GM18511 (cell line): ENCODE results near the gene DNM2.
"Not testable (repeated sequence)": the region's sequence is repeated elsewhere in the genome, so short reads cannot be mapped to it uniquely, and the experiment has no call there.

Experiments used
- ATAC-seq: cut with Tn5 transposase; IDR thresholded peaks from one replicate; pipeline ENCODE4 v1.9.1; 2021; ENCODE audit warnings: mild to moderate bottlenecking, moderate library complexity; ENCODE audit not compliant: unreplicated experiment

DNM2 gene

DNA sequence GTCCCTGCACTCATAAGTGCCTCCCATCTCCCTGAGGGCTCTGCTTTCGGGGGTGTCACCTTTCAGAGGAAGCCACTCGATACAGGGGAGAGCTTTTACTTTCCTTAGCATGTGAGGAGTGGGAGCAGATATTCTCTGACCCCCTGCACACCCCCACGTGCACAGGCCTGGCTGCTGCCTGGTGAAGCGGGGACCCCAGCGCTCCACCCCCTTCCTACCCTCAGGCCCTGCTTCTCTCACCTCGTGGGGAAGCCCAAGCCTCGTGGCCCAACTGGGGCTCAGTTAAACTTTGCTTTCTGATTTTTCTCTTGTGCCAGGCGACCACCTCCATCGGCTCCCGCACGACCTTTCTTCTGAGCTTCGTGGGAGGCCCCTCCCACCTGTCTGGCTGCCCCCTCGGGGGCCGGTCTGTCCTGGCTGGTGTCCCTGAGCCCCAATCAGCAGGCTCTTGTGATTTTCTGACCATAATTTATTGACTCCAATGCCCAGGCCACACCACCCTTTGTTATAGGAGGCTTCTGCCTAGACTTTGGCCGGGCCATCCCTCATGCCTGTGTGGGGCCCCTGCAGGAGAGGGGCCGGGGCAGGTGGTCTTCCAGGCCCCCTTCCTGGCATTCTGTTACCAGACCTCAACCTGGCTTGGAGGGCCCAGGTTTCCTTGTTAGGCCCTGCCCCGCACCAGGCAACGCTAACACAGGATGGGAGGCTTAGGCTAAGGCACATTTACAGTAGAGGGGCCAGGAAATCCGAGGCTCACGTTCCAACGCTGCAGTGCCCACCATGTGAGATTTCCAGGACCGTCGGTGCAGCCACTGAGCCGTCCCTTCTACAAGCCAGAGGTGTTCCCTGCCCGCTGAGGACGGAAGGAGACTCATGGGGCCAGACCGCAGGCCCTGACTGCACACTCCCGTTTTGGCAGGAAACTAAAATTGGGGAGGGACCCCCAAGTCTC lies 114.4 kb downstream of the DNM2 start:
- ATAC-seq: no peak

DNA sequence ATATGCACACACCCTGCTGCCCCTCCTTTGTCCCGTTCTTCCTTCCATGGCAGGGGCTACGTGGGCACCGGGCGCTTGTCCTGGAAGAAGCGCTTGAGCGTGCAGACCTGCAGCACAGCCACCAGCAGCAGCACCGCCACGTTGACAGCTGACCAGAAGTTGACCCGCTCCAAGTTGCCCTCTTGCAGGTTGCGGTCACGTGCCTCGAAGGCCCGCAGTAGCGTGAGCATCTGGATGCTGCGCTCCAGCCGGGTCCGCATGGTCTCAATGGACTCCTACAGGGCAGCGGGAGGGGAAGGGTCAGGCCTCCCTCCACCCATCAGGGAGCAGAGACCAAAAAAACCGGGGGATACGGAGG lies 115.0 kb downstream of the DNM2 start:
- no peak for ATAC-seq

DNA sequence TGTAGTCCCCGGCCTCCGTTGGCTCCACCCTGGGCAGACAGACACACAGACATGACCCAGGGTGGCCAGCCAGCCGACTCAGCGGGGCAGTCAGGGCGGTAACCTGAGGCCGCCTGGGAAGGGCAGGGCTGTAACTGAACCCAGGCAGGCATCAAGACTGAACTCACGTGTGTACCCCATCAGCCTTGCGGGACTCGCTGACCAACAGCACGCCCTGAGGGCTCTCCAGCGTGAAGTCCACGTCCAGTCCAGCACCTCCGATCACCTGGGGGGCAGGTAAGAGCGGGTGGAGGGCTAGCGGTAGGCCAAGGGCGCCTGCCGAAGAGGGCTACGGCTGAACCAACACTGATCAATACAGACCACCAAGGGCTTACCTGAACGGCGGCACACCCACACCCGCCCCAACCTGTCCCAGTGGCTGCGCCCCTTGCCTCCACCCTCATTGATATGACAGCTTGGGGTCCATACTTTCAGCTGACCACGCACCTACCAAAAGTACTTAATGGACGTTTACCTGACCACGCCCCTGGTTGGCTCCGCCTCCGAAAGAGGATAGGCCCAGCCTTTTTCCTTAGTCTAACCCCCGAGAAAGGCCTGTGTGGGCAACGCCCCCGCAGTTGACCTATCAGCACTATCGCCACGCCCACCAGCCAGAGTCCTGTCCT lies 117.3 kb downstream of the DNM2 start:
- ATAC-seq: no peak

DNA sequence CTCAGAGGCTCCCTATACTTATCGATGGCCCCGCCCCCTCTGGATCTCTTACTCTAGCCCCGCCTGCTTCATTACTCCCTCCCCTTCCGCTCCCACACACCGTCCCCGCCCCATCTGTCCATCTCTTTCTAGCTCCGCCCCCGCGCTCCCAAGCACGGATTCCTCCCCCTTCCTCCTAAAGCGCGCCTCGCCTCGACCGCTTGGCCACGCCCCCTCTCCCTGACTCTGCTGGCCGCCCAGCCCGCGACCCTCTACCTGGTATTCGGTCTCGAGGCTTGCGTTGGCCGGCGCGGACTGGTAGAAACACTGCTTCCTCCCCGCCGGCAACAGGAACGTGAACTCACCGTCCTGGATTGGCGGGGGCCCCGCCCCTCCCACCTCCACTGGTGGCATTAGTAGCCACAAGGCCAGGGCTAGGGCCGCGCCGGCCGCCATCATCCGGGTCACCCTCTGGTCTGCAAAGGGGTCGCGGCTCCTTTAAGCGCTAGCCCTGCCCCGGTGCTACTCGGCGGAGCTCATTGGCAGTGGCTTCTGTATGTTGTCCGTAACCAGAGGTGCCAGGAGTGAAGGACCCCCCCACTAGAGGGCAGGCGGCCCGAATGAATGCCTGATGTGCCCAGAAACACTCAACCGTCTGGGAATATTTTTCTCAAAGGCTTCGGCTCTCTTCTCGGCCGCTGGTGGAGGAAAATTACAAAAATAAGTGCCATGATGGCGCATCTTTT lies 118.0 kb downstream of the DNM2 start, which contains the start of gene TMED1:
TMED1 (minus strand) TSS at position 459 of the 725 bp plus-strand sequence; CDS start at position 438, 21 bp downstream.
- ATAC-seq: peak; percentile 86

DNA sequence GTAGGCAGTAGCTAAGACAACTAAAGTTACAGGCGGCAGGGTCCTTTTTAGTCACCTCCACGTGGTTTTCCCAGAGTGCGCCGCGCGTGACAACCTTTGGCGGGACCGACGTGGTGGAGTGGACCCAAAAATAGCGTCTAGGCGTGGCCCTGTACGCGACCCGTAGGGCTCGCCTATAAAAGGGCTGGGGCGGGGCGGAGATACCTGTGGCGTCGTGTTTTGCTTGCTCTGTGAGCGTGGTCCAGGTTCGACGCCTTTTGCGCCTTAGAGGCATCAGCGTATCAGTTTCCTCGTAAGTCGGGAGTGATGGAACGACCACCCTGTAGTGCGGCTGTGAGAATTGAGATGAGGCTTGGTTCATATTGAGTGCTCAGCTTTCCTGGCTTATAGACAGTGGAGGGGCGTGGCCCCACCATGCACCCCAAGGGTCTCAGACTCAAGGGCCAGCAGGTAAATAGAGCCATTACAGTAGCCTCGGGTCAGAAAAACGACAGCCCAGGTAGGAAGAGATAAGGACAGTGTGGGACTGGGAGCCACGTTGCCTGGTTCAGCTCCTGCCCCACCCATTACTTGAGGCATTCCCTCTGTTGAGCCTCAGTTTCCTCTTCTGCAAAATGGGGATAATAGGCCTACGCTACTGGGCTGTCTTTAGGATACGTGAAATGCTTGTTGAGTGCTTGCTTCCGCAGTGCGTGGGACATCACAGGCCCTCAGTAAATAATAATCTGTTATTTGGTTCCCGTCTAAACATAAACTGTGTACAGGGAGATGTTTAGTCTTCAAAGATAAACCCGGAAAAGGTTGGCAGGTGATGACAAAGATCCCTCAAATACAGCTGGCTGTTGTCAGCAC lies 118.8 kb downstream of the DNM2 start:
- ATAC-seq: peak; percentile 22

DNA sequence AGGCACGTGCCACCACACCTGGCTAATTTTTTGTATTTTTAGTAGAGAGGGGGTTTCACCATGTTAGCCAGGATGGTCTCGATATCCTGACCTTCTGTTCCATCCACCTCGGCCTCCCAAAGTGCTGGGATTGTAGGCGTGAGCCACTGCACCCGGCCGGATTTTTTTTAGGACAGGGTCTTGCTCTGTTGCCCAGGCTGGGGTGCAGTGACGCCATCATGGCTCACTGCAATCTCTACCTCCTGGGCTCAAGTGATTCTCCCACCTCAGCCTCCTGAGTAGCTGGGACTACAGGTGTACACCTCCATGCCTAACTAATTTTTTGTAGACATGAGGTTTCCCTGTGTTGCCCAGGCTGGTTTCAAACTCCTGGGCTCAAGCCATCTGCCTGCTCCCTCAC lies 119.8 kb downstream of the DNM2 start:
- ATAC-seq: not testable (repeated sequence)

DNA sequence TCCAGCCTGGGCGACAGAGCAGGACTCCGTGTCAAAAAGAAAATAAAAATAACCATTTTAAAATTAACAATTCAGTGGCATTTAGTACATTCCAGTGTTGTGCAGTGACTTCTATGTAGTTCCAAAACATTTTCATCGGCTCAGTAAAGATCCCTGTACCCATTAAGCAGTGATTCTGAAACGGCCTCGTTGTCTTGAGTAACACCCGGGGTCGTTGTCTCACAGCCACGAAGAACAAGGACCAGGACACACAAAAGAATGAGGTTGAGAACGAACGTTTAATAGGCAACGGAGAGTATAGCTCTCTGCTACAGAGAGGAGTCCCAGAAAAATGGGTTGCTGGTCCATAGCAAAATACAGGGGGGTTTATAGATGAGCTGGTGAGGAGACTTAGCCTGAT lies 120.5 kb downstream of the DNM2 start:
- ATAC-seq: no peak

DNA sequence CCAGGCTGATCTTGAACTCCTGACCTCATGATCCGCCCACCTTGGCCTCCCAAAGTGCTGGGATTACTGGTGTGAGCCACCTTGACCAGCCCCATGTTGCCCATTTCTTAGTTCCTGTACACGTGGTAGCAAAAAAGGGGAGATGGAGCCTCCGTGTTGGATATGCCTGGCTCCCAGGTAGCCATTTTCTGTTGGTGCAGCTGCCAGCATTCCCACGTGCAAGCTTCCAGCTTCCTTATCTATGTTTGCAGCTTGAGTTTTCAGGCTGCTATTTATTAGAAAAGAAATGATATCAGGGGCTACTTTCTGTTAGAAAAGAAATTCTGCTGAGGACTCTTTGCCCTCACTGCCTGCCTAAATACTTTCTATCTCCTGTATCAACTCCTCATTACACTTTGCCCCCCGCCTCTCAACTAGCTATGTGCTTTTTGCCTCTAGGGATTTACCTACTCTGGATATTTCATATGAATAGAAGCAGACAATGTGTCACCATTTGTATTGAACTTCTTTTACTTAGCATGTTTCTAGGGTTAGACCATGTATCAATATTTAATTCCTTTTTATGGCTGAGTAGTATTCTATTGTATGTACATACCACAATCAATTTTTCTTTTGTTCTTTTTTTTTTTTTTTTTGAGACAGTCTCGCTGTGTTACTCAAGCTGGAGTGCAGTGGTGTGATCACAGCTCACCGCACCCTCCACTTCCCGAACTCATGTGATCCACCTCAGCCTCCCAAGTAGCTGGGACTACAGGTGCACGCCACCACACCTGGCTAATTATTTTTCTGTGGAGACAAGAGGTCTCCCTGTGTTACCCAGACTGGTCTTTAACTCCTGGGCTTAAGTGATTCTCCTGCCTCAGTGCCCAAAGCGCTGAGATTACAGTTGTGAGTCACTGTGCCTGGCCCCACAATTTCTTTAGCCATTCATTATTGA lies 121.5 kb downstream of the DNM2 start:
- ATAC-seq: no peak

DNA sequence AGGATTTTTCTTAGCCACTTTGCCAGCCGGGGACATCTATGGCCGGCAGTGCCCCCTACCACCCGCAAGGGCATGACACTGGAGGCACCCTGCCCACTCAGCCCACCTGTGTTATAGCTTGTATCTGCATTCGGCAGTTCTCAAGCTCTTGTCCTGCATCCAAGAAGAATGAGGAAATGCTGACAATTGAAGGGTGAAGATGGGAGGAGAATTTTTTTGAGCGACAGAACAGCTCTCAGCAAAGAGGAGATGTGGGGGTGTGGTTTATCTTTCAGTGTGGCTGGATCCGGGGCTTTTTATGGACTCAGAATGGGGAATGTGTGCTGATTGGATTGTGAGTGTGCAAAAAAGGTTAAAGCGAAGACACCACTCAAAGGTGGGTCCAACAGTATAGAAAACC lies 124.9 kb downstream of the DNM2 start:
- no peak for ATAC-seq

DNA sequence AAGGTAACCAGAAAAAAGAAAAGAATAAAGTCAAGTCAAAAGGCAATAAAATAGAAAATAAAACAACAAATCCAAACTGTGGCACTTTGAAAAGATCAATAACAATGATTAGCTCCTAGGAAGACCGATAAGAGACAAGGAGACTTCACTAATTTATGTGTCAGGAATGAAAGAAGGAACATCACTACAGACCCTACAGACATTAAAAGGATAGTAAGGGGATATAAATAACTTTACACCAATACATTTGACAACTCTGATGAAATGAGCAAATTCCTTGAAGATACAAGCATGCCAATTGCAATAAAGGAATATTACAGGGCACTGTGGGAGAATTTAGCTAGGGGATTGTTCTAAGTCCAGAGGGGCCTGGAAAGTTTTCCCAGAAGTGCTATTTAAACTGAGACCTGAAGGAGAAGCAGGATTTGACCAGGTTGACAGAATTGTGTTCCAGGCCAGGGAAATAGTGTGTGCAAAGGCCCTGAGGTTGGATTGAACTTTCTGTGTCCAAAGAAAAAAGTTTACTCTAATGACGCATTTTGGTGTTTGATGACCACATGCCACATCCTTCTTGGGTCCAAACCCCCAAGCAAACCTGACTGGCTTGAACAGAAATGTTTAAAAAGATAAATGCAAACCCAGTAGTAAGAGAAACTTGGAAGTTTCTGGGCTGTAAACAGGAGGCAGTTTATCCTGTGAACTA lies 128.8 kb downstream of the DNM2 start:
- ATAC-seq: no peak

DNA sequence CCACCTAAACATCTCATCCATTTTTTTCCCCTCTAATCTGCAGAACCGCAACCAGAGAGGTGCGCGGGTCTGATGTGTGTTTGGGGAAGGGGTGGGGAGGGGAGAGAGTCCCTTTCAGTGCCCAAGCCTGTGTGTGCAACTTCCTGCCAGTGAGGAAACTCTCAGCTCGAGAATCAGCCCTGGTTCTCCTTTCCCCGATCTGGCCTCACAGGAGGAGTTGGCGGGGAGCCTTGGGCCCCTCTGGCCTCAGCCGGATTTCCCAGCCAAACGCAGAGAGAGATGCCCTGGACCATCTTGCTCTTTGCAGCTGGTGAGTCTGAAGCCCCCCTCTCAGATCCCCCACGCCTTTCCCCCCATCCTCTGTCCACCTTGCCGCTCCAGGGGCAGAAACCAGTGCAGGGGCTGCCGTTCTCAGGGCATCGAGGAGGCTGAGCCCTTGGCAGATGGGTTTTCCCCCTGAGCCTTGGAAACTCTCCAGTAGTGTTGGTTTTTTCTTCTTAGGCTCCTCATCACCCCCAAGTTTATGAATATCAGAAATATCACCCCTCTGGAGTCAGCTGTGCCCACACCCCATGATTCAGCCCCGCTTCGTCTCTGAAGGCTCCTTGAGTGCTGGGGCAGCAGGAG lies 130.5 kb downstream of the DNM2 start, which contains the start of gene C19orf38:
C19orf38 (plus strand) TSS at position 186 of the 627 bp plus-strand sequence; CDS start at position 280, 94 bp downstream.
- ATAC-seq: no peak

DNA sequence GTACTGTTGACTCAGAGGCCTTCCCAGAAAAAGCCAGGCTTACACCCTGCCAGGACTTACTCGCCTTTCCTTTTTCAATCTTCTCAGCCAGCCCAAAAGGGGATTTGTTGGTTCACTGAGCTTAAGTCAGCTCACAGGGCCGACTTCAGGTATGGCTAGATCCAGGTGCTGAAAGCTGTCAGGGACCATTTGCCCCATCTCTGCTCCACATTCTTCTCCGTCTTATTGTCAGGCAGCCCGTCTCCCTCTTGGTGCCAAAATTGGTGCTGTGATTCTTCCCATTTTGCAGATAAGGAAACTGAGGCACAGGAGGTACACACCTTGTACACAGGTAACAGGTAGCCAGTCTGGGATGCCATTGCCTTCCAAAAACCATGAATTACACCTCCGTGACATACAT lies 132.8 kb downstream of the DNM2 start:
- no peak for ATAC-seq

DNA sequence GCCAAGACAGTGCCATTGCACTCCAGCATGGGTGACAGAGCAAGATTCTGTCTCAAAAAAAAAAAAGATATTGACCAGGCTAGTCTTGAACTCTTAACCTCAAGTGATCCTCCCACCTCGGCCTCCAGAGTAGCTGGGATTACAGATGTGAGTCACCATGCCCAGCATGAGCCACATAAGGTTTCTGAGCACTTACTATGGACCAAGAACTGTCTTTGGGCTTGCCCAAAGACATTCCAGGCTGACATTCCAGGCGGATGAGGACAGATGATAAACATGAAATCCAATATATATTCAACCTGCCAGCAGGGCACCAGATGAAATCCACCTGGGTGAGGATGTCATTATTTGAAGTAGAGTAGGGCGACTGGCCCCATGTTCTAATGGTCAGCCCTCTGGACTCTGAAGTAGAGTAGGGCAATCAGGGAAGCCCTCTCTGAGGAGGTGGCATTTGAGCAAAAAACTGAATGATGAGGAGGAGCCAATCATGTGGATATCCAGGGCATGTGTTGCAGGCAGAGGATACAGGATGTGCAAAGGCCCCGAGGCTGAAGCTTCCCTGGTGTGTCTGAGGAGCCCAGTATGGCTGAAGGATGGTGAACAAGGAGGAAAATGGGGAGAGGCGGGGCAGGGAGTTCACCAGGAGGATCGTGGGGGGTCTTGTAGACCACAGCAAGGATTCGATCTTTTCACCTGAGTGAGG lies 134.4 kb downstream of the DNM2 start:
- ATAC-seq: no peak

DNA sequence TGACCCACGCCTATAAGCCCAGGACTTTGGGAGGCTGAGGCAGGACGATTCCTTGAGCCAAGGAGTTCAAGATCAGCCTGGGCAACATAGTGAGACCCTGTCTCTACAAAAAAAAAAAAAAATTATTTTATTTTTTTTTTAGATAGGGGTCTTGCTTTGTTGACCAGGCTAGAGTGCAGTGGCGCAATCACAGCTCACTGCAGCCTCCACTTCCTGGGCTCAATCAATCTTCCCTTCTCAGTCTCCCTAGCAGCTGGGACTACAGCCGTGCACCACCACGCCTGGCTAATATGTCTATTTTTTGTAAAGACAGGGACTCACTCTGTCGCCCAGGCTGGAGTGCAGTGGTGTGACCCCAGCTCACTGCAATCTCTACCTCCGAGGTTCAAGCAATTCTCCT lies 135.1 kb downstream of the DNM2 start:
- ATAC-seq: no peak

DNA sequence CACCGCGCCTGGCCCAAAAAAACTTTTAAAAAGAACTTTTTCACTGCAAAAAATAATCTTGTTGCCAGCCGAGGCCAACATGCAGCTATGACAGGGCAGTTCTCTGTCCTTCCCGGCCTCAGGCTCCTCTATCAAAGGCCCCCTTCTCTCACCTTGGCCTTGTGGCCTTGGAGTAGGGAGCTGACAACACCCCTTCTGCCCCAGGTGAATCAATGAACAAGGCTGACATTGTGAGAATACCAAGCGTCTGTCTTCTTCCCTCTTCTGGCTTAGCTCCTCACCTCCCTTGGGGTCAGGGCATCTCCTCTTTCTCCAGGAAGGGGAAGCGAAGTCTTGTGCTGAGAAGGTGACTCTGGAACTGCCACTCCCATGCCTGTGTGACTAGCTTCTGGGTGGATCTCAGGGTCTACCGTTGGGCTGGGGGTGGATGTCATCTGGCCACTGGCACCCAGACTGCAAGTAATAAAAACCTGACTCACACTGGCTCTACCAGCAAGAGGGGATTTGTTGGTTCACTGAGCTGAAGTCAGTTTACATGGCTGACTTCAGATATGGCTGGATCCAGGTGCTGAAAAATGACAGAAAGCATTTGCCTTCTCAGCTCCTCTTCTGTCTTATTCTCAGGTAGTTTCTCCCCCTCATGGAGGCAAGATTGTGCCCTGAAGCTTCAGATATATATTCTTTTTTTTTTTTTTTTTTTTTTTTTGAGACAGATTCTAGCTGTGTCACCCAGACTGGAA lies 136.6 kb downstream of the DNM2 start:
- no peak for ATAC-seq

DNA sequence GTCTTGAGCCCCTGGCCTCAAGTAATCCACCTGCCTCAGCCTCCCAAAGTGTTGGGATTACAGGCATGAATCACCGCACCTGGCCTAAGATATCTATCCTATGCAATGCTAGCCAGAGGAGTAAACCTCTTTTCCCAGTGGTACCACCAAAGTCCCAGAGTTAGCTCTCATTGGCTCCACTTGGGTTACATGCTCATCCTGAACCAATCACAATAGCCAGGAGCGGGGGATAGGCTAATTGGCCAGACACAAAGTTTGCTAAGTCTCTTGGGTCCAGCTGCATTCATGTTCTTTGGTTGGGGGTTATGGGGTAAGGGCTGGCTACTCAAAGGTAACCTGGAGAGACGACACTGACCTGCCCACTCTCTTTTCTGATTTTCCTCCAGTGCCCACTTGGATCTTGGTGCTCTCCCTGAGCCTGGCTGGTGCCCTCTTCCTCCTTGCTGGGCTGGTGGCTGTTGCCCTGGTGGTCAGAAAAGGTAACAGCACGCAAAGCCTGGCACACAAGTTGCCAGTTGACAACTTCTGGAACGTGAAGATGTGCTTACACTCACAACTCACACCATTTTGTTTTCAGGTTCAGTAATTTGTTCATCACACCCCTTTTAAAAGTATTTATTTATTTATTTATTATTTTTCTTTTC lies 138.1 kb downstream of the DNM2 start:
- no peak for ATAC-seq
